HEK293 (cell line): Measurements from ENCODE around the gene KCNAB2.

ENCODE experiments used
- ZNF211 ChIP-seq: fragments of 450-650 bp; formaldehyde crosslinking; IDR thresholded peaks from 2 replicates; pipeline ENCODE4 v1.5.1; 2016; ENCODE audit warnings: low read depth, missing biosample characterization, missing genetic modification characterization
- TF ChIP-seq, protein P1 (sequence below): fragments of 450-650 bp; formaldehyde crosslinking; IDR thresholded peaks from 2 replicates; pipeline ENCODE4 v1.5.1; 2016; ENCODE audit warnings: missing biosample characterization, missing genetic modification characterization

DNA sequence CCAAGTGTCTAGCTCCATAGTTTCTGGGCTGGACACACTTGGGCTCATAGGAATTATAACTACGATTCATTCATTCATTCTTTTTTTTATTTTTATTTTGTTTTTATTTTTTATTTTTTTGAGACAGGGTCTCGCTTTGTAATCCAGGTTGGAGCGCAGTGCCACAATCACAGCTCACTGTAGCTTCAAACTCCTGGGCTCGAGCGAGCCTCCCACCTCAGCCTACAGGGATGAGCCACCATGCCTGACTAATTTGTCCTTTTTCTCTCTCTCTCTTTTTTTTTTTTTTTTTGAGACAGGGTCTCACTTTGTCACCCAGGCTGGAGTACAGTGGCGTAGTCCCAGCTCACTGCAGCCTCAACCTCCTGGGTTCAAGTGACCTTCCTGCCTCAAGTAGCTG lies 42.3 kb downstream of the KCNAB2 start:
- no peak for TF ChIP-seq ZNF211 (tag by site-specific recombination)
- TF ChIP-seq, protein P1, sequence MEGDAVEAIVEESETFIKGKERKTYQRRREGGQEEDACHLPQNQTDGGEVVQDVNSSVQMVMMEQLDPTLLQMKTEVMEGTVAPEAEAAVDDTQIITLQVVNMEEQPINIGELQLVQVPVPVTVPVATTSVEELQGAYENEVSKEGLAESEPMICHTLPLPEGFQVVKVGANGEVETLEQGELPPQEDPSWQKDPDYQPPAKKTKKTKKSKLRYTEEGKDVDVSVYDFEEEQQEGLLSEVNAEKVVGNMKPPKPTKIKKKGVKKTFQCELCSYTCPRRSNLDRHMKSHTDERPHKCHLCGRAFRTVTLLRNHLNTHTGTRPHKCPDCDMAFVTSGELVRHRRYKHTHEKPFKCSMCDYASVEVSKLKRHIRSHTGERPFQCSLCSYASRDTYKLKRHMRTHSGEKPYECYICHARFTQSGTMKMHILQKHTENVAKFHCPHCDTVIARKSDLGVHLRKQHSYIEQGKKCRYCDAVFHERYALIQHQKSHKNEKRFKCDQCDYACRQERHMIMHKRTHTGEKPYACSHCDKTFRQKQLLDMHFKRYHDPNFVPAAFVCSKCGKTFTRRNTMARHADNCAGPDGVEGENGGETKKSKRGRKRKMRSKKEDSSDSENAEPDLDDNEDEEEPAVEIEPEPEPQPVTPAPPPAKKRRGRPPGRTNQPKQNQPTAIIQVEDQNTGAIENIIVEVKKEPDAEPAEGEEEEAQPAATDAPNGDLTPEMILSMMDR (tag by site-specific recombination): no peak
